ENCODE results near the gene ANKS1A. TPM values are rescaled to one million over a fixed set of nuclear protein-coding genes. Genes with fewer than 3 reads are reported as not detected.

Gene ANKS1A
- total and polyA plus RNA-seq, 2 experiments from 2014 or later, result 3.2 to 4.4 TPM

DNA sequence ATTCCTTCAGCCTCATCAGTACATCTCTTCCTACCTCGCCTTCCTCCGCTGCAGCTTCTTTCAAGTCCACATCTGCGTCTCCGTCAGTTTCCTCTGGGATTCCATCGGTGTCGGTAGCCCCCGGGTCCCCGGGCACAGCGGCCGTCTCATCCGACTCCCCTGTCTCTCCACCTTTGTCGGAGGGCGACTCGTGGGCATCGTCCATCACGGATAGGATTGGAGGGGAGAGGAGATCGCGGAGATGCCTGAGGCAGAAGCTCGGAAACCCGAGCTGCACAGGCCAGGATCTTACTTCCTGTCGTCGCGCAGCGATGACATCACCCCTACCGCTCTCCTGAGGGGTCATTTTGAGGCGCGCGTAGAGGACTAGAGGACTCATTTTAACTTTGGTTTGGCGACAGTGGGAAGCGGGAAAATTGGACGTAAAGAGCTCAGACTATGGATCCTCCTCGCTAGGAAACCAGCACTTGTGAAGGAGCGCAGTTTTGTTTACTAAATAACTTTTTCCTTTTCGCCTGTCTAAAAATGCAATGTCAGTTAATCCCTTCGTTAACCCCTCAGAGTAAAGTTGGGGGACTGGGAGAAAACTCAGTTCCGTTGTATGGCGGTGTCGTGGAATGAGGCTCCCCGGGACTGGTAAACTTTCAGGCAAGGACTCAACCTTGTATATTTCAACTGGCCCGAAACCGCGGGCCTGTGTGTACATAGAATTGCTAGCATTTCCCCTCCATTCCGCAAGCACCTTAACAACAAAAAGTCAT is 1.1 kb upstream of the ANKS1A start, which contains the start of gene TAF11:
Gene TAF11, minus strand, starts transcription at position 290 of the 761 bp plus-strand sequence. Its CDS starts 85 bp downstream, at position 205.
- 1% methylated on average over 43 of the region's 43 CpGs for WGBS, 2 experiments (ENCODE audit: low coverage in 1 of 2, low lambda C conversion rate in 2 of 2, missing lambda C conversion rate in 2 of 2)
- Histone ChIP-seq H3F3A (ENCODE audit: insufficient read depth) (peaks cover 20% of the 10 kb centered on the region; the same call in 1 of the 2 replicates), H3K79me2 (ENCODE audit: insufficient read depth) (peaks cover 79% of the 10 kb centered on the region), H3K4me1 (ENCODE audit: insufficient read depth) (peaks cover 14% of the 10 kb centered on the region), H3K9me3 (ENCODE audit: low read depth) (no peaks in the 10 kb centered on the region), H3K27ac (peak within 1 kb of the TSS; percentile 88), H3K27me3 (replicated peaks; ENCODE audit: insufficient read depth) (no peaks in the 10 kb centered on the region), H2AFZ (peak within 1 kb of the TSS; percentile 99), H3K9ac (peak within 1 kb of the TSS; percentile 97), H3K36me3 (ENCODE audit: low read depth) (no peaks in the 10 kb centered on the region), H4K20me1 (ENCODE audit: insufficient read depth) (no peaks in the 10 kb centered on the region), H3K4me3 (peak within 1 kb of the TSS; percentile 100), H3K9me2 (ENCODE audit: insufficient read depth) (no peaks in the 10 kb centered on the region), H3K4me2 (ENCODE audit: unreplicated experiment) (peak within 1 kb of the TSS; percentile 87)
- in situ Hi-C loops (cut with MboI), result no loop called here
- TF ChIP-seq EZH2 (IDR thresholded peaks at IDR 0.05; ENCODE audit: insufficient read depth, poor library complexity, severe bottlenecking), result no peak
- TF ChIP-seq EZH2phosphoT487 (IDR thresholded peaks at IDR 0.05; ENCODE audit: insufficient read depth, low read depth), result no peak
- DNase-seq, result peak; percentile 98

DNA sequence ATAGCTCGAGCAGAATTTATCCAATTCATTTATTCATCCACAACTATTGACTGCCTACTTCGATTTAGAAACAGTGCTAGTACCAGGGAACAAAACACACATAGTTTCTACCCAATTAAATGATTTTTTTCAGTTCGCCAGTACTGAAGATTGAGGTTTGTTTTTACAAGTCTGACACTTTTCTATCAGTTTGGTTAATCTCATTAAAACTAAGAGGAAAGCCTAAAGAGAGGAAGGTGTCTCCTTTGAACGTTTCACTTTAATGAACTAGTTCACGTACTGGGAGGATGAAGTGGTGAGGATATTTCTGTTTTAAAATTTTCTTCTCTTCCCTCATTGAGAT is 570 bp upstream of the ANKS1A start:
- peak overlapping the region; percentile 88 for H3K27ac ChIP-seq
- in situ Hi-C loops (cut with MboI), result no loop called here
- H3K9me2 ChIP-seq (ENCODE audit: insufficient read depth), result no peaks in the 10 kb centered on the region
- no peaks in the 10 kb centered on the region for H3K9me3 ChIP-seq (ENCODE audit: low read depth)
- DNase-seq, result no peak
- H3K36me3 ChIP-seq (ENCODE audit: low read depth), result no peaks in the 10 kb centered on the region
- peaks cover 14% of the 10 kb centered on the region for H3K4me1 ChIP-seq (ENCODE audit: insufficient read depth)
- peak overlapping the region; percentile 100 for H3K4me3 ChIP-seq
- peaks cover 79% of the 10 kb centered on the region for H3K79me2 ChIP-seq (ENCODE audit: insufficient read depth)
- peak overlapping the region; percentile 99 for H2AFZ ChIP-seq
- WGBS, 2 experiments (ENCODE audit: low coverage in 1 of 2, low lambda C conversion rate in 2 of 2, missing lambda C conversion rate in 2 of 2), result 1% methylated on average over 5 of the region's 5 CpGs
- TF ChIP-seq EZH2phosphoT487 (IDR thresholded peaks at IDR 0.05; ENCODE audit: insufficient read depth, low read depth) (no peak), EZH2 (IDR thresholded peaks at IDR 0.05; ENCODE audit: insufficient read depth, poor library complexity, severe bottlenecking) (no peak)
- no peaks in the 10 kb centered on the region for H3K27me3 ChIP-seq (replicated peaks; ENCODE audit: insufficient read depth)
- H4K20me1 ChIP-seq (ENCODE audit: insufficient read depth), result no peaks in the 10 kb centered on the region
- H3K4me2 ChIP-seq (ENCODE audit: unreplicated experiment), result peak overlapping the region; percentile 87
- peaks cover 19% of the 10 kb centered on the region; the same call in 1 of the 2 replicates for H3F3A ChIP-seq (ENCODE audit: insufficient read depth)
- peak overlapping the region; percentile 97 for H3K9ac ChIP-seq

DNA sequence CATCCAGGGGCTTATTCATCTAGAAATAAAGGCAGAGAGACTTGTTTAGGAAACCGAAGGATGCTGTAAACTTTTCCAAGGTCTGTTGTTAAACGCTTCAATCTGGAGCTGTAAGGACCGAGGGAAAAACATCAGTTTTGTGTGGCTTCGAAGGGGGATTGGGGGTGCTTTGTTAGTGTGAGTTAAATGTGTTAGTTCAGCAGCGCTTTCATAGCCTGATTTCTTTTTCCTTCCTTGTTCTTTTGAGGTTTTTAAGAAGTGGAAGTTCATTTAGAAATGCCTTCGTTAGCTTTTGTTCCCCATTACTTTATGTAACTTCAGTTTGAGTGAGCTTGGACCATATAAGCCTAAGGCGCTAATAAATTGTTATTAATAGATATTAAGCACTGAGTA is 1.5 kb downstream of the ANKS1A start:
- H2AFZ ChIP-seq, result peak overlapping the region; percentile 99
- H3K27ac ChIP-seq, result no peak overlapping the region
- in situ Hi-C loops (cut with MboI), result no loop called here
- peaks cover 12% of the 10 kb centered on the region; the same call in 1 of the 2 replicates for H3F3A ChIP-seq (ENCODE audit: insufficient read depth)
- peaks cover 76% of the 10 kb centered on the region for H3K79me2 ChIP-seq (ENCODE audit: insufficient read depth)
- peak overlapping the region; percentile 97 for H3K9ac ChIP-seq
- no peak for DNase-seq
- no peaks in the 10 kb centered on the region for H3K36me3 ChIP-seq (ENCODE audit: low read depth)
- no peaks in the 10 kb centered on the region for H3K9me3 ChIP-seq (ENCODE audit: low read depth)
- no peaks in the 10 kb centered on the region for H3K27me3 ChIP-seq (replicated peaks; ENCODE audit: insufficient read depth)
- 34 to 35% methylated on average over 7 of the region's 7 CpGs for WGBS, 2 experiments (ENCODE audit: low coverage in 1 of 2, low lambda C conversion rate in 2 of 2, missing lambda C conversion rate in 2 of 2)
- H3K9me2 ChIP-seq (ENCODE audit: insufficient read depth), result no peaks in the 10 kb centered on the region
- H3K4me3 ChIP-seq, result peak overlapping the region; percentile 100
- peak overlapping the region; percentile 87 for H3K4me2 ChIP-seq (ENCODE audit: unreplicated experiment)
- no peaks in the 10 kb centered on the region for H4K20me1 ChIP-seq (ENCODE audit: insufficient read depth)
- H3K4me1 ChIP-seq (ENCODE audit: insufficient read depth), result peaks cover 14% of the 10 kb centered on the region
- TF ChIP-seq EZH2 (IDR thresholded peaks at IDR 0.05; ENCODE audit: insufficient read depth, poor library complexity, severe bottlenecking) (no peak), EZH2phosphoT487 (IDR thresholded peaks at IDR 0.05; ENCODE audit: insufficient read depth, low read depth) (no peak)

DNA sequence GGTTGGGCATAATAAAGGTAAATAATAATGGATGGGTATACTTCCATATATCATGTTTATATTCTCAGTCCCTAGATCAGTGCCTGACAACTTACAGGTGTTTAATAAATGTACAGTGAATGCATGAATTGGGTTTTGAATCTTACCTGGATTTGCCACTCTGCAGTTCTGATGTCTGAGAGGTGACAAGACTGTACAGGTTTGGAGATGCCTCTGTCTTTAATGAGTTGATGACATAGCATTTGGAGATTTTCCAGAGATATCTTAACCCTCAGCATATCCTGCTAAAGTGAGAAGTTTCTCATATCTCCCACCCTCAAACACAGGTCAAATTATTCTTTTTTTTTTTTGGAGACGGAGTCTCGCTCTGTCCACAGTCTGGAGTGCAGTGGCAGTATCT is 2.2 kb downstream of the ANKS1A start:
- in situ Hi-C loops (cut with MboI), result no loop called here
- 92 to 95% methylated on average over 2 of the region's 2 CpGs for WGBS, 2 experiments (ENCODE audit: low coverage in 1 of 2, low lambda C conversion rate in 2 of 2, missing lambda C conversion rate in 2 of 2)
- H4K20me1 ChIP-seq (ENCODE audit: insufficient read depth), result no peaks in the 10 kb centered on the region
- H3K4me2 ChIP-seq (ENCODE audit: unreplicated experiment), result no peak overlapping the region
- DNase-seq, result no peak
- no peak overlapping the region for H3K9ac ChIP-seq
- H3K9me2 ChIP-seq (ENCODE audit: insufficient read depth), result no peaks in the 10 kb centered on the region
- H3K4me1 ChIP-seq (ENCODE audit: insufficient read depth), result peaks cover 14% of the 10 kb centered on the region
- no peak overlapping the region for H2AFZ ChIP-seq
- H3K27me3 ChIP-seq (replicated peaks; ENCODE audit: insufficient read depth), result no peaks in the 10 kb centered on the region
- TF ChIP-seq EZH2phosphoT487 (IDR thresholded peaks at IDR 0.05; ENCODE audit: insufficient read depth, low read depth) (no peak), EZH2 (IDR thresholded peaks at IDR 0.05; ENCODE audit: insufficient read depth, poor library complexity, severe bottlenecking) (no peak)
- no peaks in the 10 kb centered on the region for H3K9me3 ChIP-seq (ENCODE audit: low read depth)
- peaks cover 12% of the 10 kb centered on the region; the same call in 1 of the 2 replicates for H3F3A ChIP-seq (ENCODE audit: insufficient read depth)
- no peaks in the 10 kb centered on the region for H3K36me3 ChIP-seq (ENCODE audit: low read depth)
- H3K4me3 ChIP-seq, result no peak overlapping the region
- H3K79me2 ChIP-seq (ENCODE audit: insufficient read depth), result peaks cover 74% of the 10 kb centered on the region
- no peak overlapping the region for H3K27ac ChIP-seq
